A673 (cell line): ENCODE measurements around the gene CNIH3. TPM values are rescaled to one million over a fixed set of nuclear protein-coding genes. Genes with fewer than 3 reads are reported as not detected.

Experiments
- BruUV-seq: library from RNA; stranded (reverse); fragments of 400-500 nt; replicated peaks from 2 replicates; lab custom pipeline; 2021; lab: Mats Ljungman, UMichigan
- CTCF ChIA-PET: fragments of 300-600 bp; sonication (Branson Sonifier 250); formaldehyde crosslinking; loops from one replicate; lab custom pipeline; 2022; ENCODE audit warnings: antibody characterized with exemption; lab: Charles Lee
- POLR2A ChIA-PET: fragments of 300-600 bp; sonication (Branson Sonifier 250); formaldehyde crosslinking; loops from one replicate; lab custom pipeline; 2022; ENCODE audit warnings: antibody characterized with exemption; ENCODE audit not compliant: low non-redundant PET; lab: Charles Lee
- DNase-seq: peaks from one replicate; pipeline ENCODE4 v3.0.0-alpha.2; 2015; ENCODE audit warnings: low spot score
- H3K27ac ChIP-seq: fragments of 200-600 bp; sonication (generic); 2 replicates; pipeline ENCODE4 v1.5.1; 2016; ENCODE audit warnings: mixed run types, low read depth, mild to moderate bottlenecking, mixed read lengths, antibody characterized with exemption, low read length; ENCODE audit not compliant: poor library complexity, severe bottlenecking
- H3K27me3 ChIP-seq: fragments of 200-600 bp; sonication (generic); replicated peaks from 2 replicates; pipeline ENCODE4 v1.6.1; 2017; ENCODE audit warnings: mixed run types, low read depth, mild to moderate bottlenecking, mixed read lengths, antibody characterized with exemption, low read length; ENCODE audit not compliant: insufficient read depth, poor library complexity
- H3K36me3 ChIP-seq: fragments of 200-600 bp; sonication (generic); 2 replicates; pipeline ENCODE4 v1.6.1; 2016; ENCODE audit warnings: mixed run types, mild to moderate bottlenecking, mixed read lengths, antibody characterized with exemption, low read length; ENCODE audit not compliant: insufficient read depth, poor library complexity, severe bottlenecking
- H3K4me1 ChIP-seq: fragments of 200-600 bp; sonication (generic); 2 replicates; pipeline ENCODE4 v1.6.1; 2017; ENCODE audit warnings: mixed run types, mild to moderate bottlenecking, mixed read lengths, antibody characterized with exemption, low read length; ENCODE audit not compliant: insufficient read depth, poor library complexity, severe bottlenecking
- H3K4me3 ChIP-seq: fragments of 200-600 bp; sonication (generic); 2 replicates; pipeline ENCODE4 v1.5.1; 2016; ENCODE audit warnings: low read depth, mixed run types, mild to moderate bottlenecking, mixed read lengths, low read length; ENCODE audit not compliant: poor library complexity, severe bottlenecking
- H3K9me3 ChIP-seq: fragments of 200-600 bp; sonication (generic); 2 replicates; pipeline ENCODE4 v1.6.1; 2016; ENCODE audit warnings: mixed run types, low read depth, mild to moderate bottlenecking, mixed read lengths, antibody characterized with exemption, low read length; ENCODE audit not compliant: poor library complexity, severe bottlenecking
- EZH2 ChIP-seq: fragments of 200-600 bp; sonication (generic); IDR thresholded peaks from 2 replicates; pipeline ENCODE4 v1.6.1; 2017; ENCODE audit warnings: borderline replicate concordance, low read depth, mild to moderate bottlenecking, mixed read lengths, antibody characterized with exemption, low read length; ENCODE audit not compliant: poor library complexity, severe bottlenecking
- intact Hi-C: fragments of 100-400 bp; cut with micrococcal nuclease; formaldehyde crosslinking; loops from one replicate; pipeline ENCODE4 v1.10.0; 2022; ENCODE audit not compliant: unreplicated experiment
- total RNA-seq: library from RNA; stranded (reverse); gene quantifications from 2 replicates; pipeline ENCODE4 v1.2.3, GENCODE V29; 2021
- TF ChIP-seq, protein P1 (sequence below): fragments of 300-800, 200-600 bp; sonication (generic); conservative IDR thresholded peaks from 2 replicates; pipeline ENCODE4 v1.5.1; 2017; ENCODE audit warnings: low read depth, mild to moderate bottlenecking, antibody characterized with exemption, low read length, moderate library complexity, mixed read lengths

Gene CNIH3
- total RNA-seq, 1 experiment from 2014 or later, result 3.8 TPM

GRCh38 chr1:224781800-224782199 lies 165.7 kb downstream of the CNIH3 start:
- DNase-seq, result no peak
- H3K4me3 ChIP-seq, result no peak overlapping the region
- H3K36me3 ChIP-seq, result no peaks in the 10 kb centered on the region
- no TSS peak for BruUV-seq
- no peaks in the 10 kb centered on the region for H3K4me1 ChIP-seq
- intact Hi-C loops, result no loop called here
- CTCF ChIA-PET, result no interaction called here
- H3K9me3 ChIP-seq, result no peaks in the 10 kb centered on the region
- H3K27ac ChIP-seq, result no peak overlapping the region
- POLR2A ChIA-PET, result no interaction called here
- H3K27me3 ChIP-seq, result peaks cover 5% of the 10 kb centered on the region
- no peak for TF ChIP-seq EZH2
- TF ChIP-seq, protein P1, sequence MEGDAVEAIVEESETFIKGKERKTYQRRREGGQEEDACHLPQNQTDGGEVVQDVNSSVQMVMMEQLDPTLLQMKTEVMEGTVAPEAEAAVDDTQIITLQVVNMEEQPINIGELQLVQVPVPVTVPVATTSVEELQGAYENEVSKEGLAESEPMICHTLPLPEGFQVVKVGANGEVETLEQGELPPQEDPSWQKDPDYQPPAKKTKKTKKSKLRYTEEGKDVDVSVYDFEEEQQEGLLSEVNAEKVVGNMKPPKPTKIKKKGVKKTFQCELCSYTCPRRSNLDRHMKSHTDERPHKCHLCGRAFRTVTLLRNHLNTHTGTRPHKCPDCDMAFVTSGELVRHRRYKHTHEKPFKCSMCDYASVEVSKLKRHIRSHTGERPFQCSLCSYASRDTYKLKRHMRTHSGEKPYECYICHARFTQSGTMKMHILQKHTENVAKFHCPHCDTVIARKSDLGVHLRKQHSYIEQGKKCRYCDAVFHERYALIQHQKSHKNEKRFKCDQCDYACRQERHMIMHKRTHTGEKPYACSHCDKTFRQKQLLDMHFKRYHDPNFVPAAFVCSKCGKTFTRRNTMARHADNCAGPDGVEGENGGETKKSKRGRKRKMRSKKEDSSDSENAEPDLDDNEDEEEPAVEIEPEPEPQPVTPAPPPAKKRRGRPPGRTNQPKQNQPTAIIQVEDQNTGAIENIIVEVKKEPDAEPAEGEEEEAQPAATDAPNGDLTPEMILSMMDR, result no peak

GRCh38 chr1:224782281-224783000 lies 166.3 kb downstream of the CNIH3 start:
- no peaks in the 10 kb centered on the region for H3K36me3 ChIP-seq
- no peak for DNase-seq
- intact Hi-C loops, result no loop called here
- no peak for TF ChIP-seq EZH2
- TF ChIP-seq, protein P1, result no peak
- BruUV-seq, result no TSS peak
- H3K4me3 ChIP-seq, result no peak overlapping the region
- CTCF ChIA-PET, result no interaction called here
- no peaks in the 10 kb centered on the region for H3K4me1 ChIP-seq
- H3K27ac ChIP-seq, result no peak overlapping the region
- no peaks in the 10 kb centered on the region for H3K9me3 ChIP-seq
- POLR2A ChIA-PET, result no interaction called here
- peaks cover 5% of the 10 kb centered on the region for H3K27me3 ChIP-seq

DNA sequence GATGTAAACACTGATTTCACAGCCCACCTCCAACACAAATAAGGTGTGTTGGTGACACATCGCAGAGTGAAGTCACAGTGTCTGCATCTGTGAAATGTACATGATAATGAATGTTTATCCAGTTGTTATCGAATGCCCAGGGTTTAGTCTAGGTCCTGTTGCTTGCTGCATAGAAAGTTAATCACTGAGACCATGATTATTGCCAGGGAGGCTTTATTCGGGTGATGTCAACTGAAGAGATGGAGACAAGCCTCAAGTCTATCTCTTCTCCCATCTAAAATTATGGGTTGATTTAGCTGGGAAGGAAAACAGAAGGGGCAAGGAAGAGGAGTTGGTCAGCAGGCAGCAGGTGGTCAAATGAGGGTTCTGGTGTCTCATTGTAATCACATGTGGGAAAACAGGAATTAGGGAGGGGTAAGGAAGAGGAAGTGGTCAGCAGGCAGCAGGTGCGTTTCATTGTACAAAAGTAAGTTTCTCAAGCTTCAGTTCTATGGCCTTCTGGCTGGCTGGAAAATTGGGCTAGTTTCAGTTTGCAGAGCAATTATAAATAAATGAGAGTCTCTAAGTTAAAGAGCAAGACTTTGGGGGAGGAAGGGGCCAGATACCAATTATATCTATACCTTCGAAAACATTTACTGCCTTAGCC lies 167.0 kb downstream of the CNIH3 start:
- POLR2A ChIA-PET, result no interaction called here
- H3K4me3 ChIP-seq, result no peak overlapping the region
- no peak for DNase-seq
- intact Hi-C loops, result no loop called here
- BruUV-seq, result no TSS peak
- no peaks in the 10 kb centered on the region for H3K9me3 ChIP-seq
- no peaks in the 10 kb centered on the region for H3K36me3 ChIP-seq
- TF ChIP-seq EZH2, result no peak
- TF ChIP-seq, protein P1, result no peak
- H3K4me1 ChIP-seq, result no peaks in the 10 kb centered on the region
- no peak overlapping the region for H3K27ac ChIP-seq
- H3K27me3 ChIP-seq, result peaks cover 5% of the 10 kb centered on the region
- CTCF ChIA-PET, result no interaction called here
